T-helper 2 cell (primary cell): ENCODE measurements around the gene OLIG1.
A peak's percentile ranks its signal among the peaks of the same experiment; 100 is the strongest.

Experiments used
- DNase-seq, 5 experiments: peaks; one replicate each; pipeline versions ENCODE4 v3.0.0 to v3.0.0-alpha.2; 2012 to 2022

The OLIG1 gene

GRCh38 chr21:33063907-33064622 lies 5.9 kb upstream of the OLIG1 start:
- DNase-seq: no peak

- no peak for DNase-seq
Observed at GRCh38 chr21:33064623-33065390, 5.1 kb upstream of the OLIG1 start.

GRCh38 chr21:33067043-33067442 lies 2.9 kb upstream of the OLIG1 start:
- no peak for DNase-seq

GRCh38 chr21:33067457-33067856 lies 2.5 kb upstream of the OLIG1 start:
- no peak for DNase-seq

GRCh38 chr21:33069243-33069642 lies 698 bp upstream of the OLIG1 start:
- no peak for DNase-seq

GRCh38 chr21:33069645-33069993 lies 322 bp upstream of the OLIG1 start:
- no peak for DNase-seq

GRCh38 chr21:33070744-33070997 lies 730 bp downstream of the OLIG1 start:
- no peak for DNase-seq

- DNase-seq: peak in 1 of 5 experiments; percentile 46
Observed at GRCh38 chr21:33070998-33071769, 1.2 kb downstream of the OLIG1 start.

GRCh38 chr21:33071770-33072306 lies 1.9 kb downstream of the OLIG1 start:
- peak in 1 of 5 experiments; percentile 11 for DNase-seq

GRCh38 chr21:33073636-33074035 lies 3.7 kb downstream of the OLIG1 start:
- DNase-seq: no peak

GRCh38 chr21:33075128-33075527 lies 5.2 kb downstream of the OLIG1 start:
- DNase-seq: no peak

GRCh38 chr21:33075596-33076195 lies 5.8 kb downstream of the OLIG1 start:
- DNase-seq: no peak

GRCh38 chr21:33076600-33077329 lies 6.8 kb downstream of the OLIG1 start:
- DNase-seq: no peak

- peak in 1 of 5 experiments; percentile 85 for DNase-seq
Observed at GRCh38 chr21:33078907-33079582, 9.1 kb downstream of the OLIG1 start.

- DNase-seq: no peak
Observed at GRCh38 chr21:33080376-33080775, 10.4 kb downstream of the OLIG1 start.

- no peak for DNase-seq
Observed at GRCh38 chr21:33080776-33081175, 10.8 kb downstream of the OLIG1 start.

GRCh38 chr21:33088384-33088783 lies 18.4 kb downstream of the OLIG1 start:
- no peak for DNase-seq

GRCh38 chr21:33089395-33090119 lies 19.6 kb downstream of the OLIG1 start:
- no peak for DNase-seq

GRCh38 chr21:33096426-33096825 lies 26.5 kb downstream of the OLIG1 start:
- no peak for DNase-seq

GRCh38 chr21:33099131-33099530 lies 29.2 kb downstream of the OLIG1 start:
- no peak for DNase-seq

- no peak for DNase-seq
Observed at GRCh38 chr21:33101300-33101911, 31.5 kb downstream of the OLIG1 start.
